ENCODE measurements around the gene CCDC120.

The CCDC120 gene

DNA sequence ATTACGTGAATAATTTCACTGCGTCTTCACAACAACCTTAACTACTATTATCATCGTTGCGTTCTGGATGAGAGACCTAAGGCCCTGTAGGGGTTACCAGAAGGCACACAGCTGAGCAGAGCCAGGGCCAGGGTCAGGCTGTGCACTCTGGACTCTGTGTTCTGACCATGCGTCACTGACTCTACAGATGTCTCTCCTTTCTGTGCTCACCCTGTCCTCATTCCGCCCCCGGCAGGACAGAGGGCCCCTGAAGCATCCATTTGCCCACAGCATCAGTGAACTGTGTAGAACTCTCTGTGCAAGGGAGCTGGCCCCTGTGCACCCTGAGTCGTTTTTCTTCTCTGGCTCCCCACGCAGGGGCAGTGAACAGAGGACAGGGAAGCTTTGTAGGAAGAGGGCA lies 43.4 kb downstream of the CCDC120 start:
- Mint-ChIP-seq H3K27ac (no peak overlapping the region), H3K27me3 (ENCODE audit: low read depth) (no peaks in the 10 kb centered on the region), H3K36me3 (ENCODE audit: low read depth) (no peaks in the 10 kb centered on the region), H3K4me1 (ENCODE audit: low read depth) (peaks cover 5% of the 10 kb centered on the region), H3K9me3 (no peaks in the 10 kb centered on the region), H3K4me3 (peak overlapping the region; percentile 87)

DNA sequence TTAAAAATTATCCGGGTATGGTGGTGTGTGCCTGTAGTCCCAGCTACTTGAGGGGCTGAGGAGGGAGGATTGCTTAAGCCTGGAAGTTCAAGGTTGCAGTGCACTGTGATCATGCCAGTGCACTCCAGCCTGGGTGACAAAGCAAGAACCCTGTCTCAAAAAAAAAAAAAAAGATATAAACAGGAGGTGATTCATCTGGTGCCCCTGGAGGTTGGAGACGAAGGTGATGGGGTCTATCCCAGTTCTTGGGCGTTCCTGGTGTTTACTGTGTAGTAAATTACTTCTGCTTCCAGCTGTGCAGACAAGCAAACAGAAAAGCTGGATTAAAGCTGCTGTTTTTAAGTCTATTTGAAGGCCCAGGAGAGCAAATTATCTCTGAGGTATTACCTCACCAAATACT lies 44.8 kb downstream of the CCDC120 start:
- no peak overlapping the region for H3K27ac Mint-ChIP-seq
- H3K4me1 Mint-ChIP-seq (ENCODE audit: low read depth): peaks cover 5% of the 10 kb centered on the region
- no peaks in the 10 kb centered on the region for H3K36me3 Mint-ChIP-seq (ENCODE audit: low read depth)
- no peak overlapping the region for H3K4me3 Mint-ChIP-seq
- H3K9me3 Mint-ChIP-seq: no peaks in the 10 kb centered on the region
- H3K27me3 Mint-ChIP-seq (ENCODE audit: low read depth): no peaks in the 10 kb centered on the region

DNA sequence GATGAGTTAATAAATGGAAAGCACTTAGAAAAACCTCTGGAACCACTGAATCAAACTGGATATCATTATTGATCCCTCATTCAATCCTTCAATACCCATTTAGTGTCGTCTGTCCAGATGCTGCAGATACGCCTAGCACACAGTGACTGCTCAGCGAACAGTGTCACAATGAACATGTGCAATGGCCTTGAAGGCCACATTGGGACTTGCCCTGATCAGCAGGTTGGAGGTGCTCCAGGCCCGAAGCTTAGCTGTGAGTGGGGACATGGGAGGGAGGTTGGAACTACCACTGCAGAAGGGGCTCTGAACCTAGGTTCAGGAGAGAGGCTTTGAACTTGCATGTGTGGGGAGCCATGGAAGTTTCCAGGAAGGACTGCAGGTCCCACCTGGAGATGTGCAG lies 47.5 kb downstream of the CCDC120 start:
- Mint-ChIP-seq H3K9me3 (no peaks in the 10 kb centered on the region), H3K27me3 (ENCODE audit: low read depth) (no peaks in the 10 kb centered on the region), H3K27ac (no peak overlapping the region), H3K4me3 (no peak overlapping the region), H3K4me1 (ENCODE audit: low read depth) (peaks cover 5% of the 10 kb centered on the region), H3K36me3 (ENCODE audit: low read depth) (peaks cover 6% of the 10 kb centered on the region)

DNA sequence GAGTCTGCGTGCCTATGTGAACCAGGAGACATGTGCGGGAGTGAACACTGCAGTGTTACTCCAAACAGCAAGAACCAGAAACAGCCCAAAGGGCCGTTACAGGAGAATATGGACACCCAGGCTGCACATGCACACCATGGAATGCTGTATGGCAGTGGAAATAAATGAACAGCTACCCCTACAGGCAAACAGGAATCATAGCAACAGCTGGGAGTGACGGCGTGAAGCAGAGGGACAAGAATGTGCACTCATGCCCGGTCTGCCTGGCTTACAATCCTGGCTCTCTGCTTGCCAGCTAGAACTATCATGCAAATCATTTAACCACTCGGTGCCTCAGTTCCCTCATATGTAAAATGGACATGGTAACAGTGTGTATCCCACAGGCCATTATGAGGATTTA lies 48.1 kb downstream of the CCDC120 start:
- Mint-ChIP-seq H3K36me3 (ENCODE audit: low read depth) (peaks cover 6% of the 10 kb centered on the region), H3K4me3 (no peak overlapping the region), H3K4me1 (ENCODE audit: low read depth) (peaks cover 2% of the 10 kb centered on the region), H3K27ac (no peak overlapping the region), H3K27me3 (ENCODE audit: low read depth) (no peaks in the 10 kb centered on the region), H3K9me3 (no peaks in the 10 kb centered on the region)

DNA sequence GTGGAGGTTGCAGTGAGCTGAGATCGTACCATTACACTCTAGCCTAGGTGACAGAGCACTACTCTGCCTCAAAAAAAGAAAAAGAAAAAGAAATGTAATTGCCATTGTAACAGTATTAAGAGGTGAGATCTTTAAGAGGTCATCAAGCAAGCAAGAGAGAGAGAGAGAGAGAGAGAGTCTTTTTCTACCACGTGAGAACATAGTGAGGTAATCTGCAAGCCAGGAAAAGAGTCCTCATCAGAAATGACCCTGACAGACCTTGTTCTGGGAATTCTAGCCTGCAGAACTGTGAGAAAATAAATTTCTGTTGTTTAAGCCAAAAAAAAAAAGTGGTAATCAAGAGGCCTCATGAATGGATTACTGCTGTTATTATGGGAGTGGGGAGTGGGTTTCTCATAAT lies 49.8 kb downstream of the CCDC120 start:
- Mint-ChIP-seq H3K9me3 (no peaks in the 10 kb centered on the region), H3K27me3 (ENCODE audit: low read depth) (no peaks in the 10 kb centered on the region), H3K4me3 (no peak overlapping the region), H3K27ac (no peak overlapping the region), H3K36me3 (ENCODE audit: low read depth) (peaks cover 12% of the 10 kb centered on the region), H3K4me1 (ENCODE audit: low read depth) (peaks cover 2% of the 10 kb centered on the region)

DNA sequence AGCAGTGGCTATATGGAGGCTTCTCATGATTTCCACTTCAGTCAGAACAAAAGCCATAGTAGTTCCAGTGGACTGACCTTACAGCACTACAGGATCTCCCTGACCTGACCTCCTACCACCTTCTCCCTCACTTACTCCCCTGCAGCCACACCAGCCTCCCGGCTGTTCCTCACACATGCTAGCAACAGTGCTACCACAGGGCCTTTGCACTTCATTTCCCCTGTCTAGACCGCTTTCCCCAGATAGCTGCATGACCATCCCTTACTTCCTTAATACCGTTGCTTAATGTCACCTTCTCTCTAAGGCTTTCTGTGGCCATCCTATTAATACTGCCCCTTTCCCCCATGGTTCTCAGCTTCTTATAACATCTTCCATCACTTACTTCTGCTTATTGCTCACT lies 51.6 kb downstream of the CCDC120 start:
- Mint-ChIP-seq H3K27me3 (ENCODE audit: low read depth) (no peaks in the 10 kb centered on the region), H3K9me3 (no peaks in the 10 kb centered on the region), H3K4me1 (ENCODE audit: low read depth) (no peaks in the 10 kb centered on the region), H3K4me3 (no peak overlapping the region), H3K36me3 (ENCODE audit: low read depth) (peaks cover 12% of the 10 kb centered on the region), H3K27ac (no peak overlapping the region)

DNA sequence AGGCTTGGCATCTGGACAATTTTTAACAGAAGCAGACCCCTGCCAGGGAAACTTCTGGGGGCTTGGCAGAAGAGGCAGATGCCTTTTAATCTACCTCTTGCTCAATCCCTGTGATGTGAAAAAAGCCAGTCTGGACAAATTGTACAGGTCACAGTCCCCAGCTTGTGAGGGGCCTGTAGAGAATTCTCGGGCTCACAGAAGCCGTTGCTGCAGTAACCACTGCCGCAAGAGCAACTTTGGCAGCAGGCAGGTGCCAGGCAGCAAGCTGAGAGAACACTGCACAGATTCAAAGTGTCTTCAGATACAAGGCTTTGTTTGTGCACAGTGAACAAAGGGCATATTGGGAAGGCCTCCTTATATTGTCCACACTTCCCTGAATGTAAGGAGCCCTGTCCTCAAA lies 53.0 kb downstream of the CCDC120 start:
- H3K4me3 Mint-ChIP-seq: no peak overlapping the region
- no peaks in the 10 kb centered on the region for H3K27me3 Mint-ChIP-seq (ENCODE audit: low read depth)
- H3K36me3 Mint-ChIP-seq (ENCODE audit: low read depth): peaks cover 22% of the 10 kb centered on the region
- H3K27ac Mint-ChIP-seq: no peak overlapping the region
- no peaks in the 10 kb centered on the region for H3K9me3 Mint-ChIP-seq
- peaks cover 7% of the 10 kb centered on the region for H3K4me1 Mint-ChIP-seq (ENCODE audit: low read depth)

DNA sequence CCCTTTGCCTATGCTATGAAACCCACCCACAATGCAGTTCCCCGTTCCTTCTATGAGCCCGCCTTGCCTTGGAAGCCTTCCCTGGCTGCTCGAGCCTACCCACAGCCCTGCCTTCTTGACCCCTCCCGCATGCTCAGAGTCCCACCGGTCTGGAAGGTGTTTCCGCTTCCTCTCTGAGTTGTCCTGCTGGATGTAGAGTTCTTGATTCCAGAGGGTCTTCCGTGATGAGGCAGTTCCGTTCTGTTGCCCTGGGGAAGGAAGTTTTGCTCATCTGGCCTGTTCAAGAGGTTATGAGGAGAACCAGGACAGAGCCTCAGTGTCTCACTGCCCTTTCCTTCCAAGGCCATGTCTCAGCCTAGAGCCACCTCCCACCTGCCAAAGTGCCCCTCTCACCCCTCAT lies 57.3 kb downstream of the CCDC120 start:
- peaks cover 16% of the 10 kb centered on the region for H3K4me1 Mint-ChIP-seq (ENCODE audit: low read depth)
- H3K36me3 Mint-ChIP-seq (ENCODE audit: low read depth): peaks cover 28% of the 10 kb centered on the region
- H3K27ac Mint-ChIP-seq: peak overlapping the region; percentile 27
- no peaks in the 10 kb centered on the region for H3K27me3 Mint-ChIP-seq (ENCODE audit: low read depth)
- no peak overlapping the region for H3K4me3 Mint-ChIP-seq
- H3K9me3 Mint-ChIP-seq: no peaks in the 10 kb centered on the region

DNA sequence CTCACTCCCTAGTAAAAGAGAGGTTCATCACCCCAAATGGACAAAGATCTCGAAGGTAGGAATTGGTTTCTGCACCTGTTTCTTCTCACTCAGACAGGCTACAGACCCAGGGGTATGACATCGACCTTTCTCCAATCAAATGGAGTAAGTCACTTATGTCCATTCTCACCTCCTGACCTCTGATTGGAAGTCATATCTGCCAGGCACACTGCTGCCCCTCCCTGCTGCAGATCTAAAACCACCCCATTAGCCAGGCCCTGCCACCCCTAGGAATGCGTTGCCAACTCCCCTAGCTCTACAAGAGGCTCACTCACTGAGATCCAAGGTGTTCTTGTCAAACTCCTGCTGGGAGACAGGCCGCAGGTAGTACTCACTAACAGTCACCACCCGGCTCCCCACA lies 57.9 kb downstream of the CCDC120 start:
- no peaks in the 10 kb centered on the region for H3K9me3 Mint-ChIP-seq
- H3K4me1 Mint-ChIP-seq (ENCODE audit: low read depth): peaks cover 18% of the 10 kb centered on the region
- H3K27me3 Mint-ChIP-seq (ENCODE audit: low read depth): no peaks in the 10 kb centered on the region
- H3K36me3 Mint-ChIP-seq (ENCODE audit: low read depth): peaks cover 33% of the 10 kb centered on the region
- peak overlapping the region; percentile 27 for H3K27ac Mint-ChIP-seq
- peak overlapping the region; percentile 94 for H3K4me3 Mint-ChIP-seq

DNA sequence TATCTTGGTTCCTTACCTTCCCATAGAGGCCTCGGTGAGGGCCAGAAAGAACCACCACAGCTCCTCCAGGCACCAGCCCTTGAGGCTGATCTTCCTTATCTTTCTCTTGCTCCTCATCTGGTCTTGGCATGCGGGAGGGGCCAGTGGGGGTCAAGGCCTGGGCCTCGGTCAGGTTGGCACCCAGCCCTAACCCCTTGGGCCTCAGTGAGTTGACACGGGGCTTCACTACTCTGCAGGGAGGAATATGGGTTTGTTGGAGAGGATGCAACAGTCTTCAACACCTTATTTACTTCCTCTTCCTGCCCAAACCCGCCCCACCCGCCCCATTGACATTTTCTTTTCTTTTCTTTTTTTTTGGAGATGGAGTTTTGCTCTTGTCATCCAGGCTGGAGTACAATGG lies 58.8 kb downstream of the CCDC120 start:
- H3K9me3 Mint-ChIP-seq: no peaks in the 10 kb centered on the region
- peak overlapping the region; percentile 94 for H3K4me3 Mint-ChIP-seq
- no peaks in the 10 kb centered on the region for H3K27me3 Mint-ChIP-seq (ENCODE audit: low read depth)
- H3K4me1 Mint-ChIP-seq (ENCODE audit: low read depth): peaks cover 22% of the 10 kb centered on the region
- peaks cover 30% of the 10 kb centered on the region for H3K36me3 Mint-ChIP-seq (ENCODE audit: low read depth)
- H3K27ac Mint-ChIP-seq: peak overlapping the region; percentile 97

All from T-helper 1 cell treated with Interleukin-12 subunit alpha and Interleukin-12 subunit beta and Interleukin-4 antibody, amounts not matched to agents 30 μg/mL and 1 μg/mL, for 36 hours (primary cell).